Panc1 (cell line): ENCODE measurements around the gene INPPL1. TPM values are rescaled to one million over a fixed set of nuclear protein-coding genes. Genes with fewer than 3 reads are reported as not detected.

Experiments
- ATAC-seq: fragments of 200-7000 bp; cut with Tn5 transposase; 2 replicates; pipeline ENCODE4 v1.9.1; 2020; ENCODE audit warnings: mild to moderate bottlenecking, moderate library complexity
- BruUV-seq: library from RNA; stranded (reverse); fragments of 400-500 nt; replicated peaks from 2 replicates; lab custom pipeline; 2021; lab: Mats Ljungman, UMichigan
- CTCF ChIA-PET: fragments of 300-600 bp; sonication (Branson Sonifier 250); formaldehyde crosslinking; loops from one replicate; lab custom pipeline; 2022; ENCODE audit warnings: antibody characterized with exemption; lab: Charles Lee
- POLR2A ChIA-PET: fragments of 300-600 bp; sonication (Branson Sonifier 250); formaldehyde crosslinking; loops from one replicate; lab custom pipeline; 2022; ENCODE audit warnings: antibody characterized with exemption; lab: Charles Lee
- DNase-seq: peaks from one replicate; pipeline ENCODE4 v3.0.0-alpha.2; 2010; ENCODE audit warnings: low read depth, low spot score
- H3K27ac ChIP-seq: 2 replicates; pipeline ENCODE4 v1.5.1; 2011; ENCODE audit warnings: mild to moderate bottlenecking, low read length, inconsistent platforms
- H3K27me3 ChIP-seq: fragments of 200-500 bp; sonication (Bioruptor generic); 2 replicates; pipeline ENCODE4 v1.6.0; 2014; ENCODE audit warnings: low read length, inconsistent platforms; ENCODE audit not compliant: control insufficient read depth, insufficient read depth
- H3K36me3 ChIP-seq: fragments of 200-500 bp; sonication (Bioruptor generic); 2 replicates; pipeline ENCODE4 v1.5.1; 2014; ENCODE audit warnings: inconsistent platforms, mild to moderate bottlenecking, low read length, moderate library complexity; ENCODE audit not compliant: control insufficient read depth, insufficient read depth
- H3K4me1 ChIP-seq: 2 replicates; pipeline ENCODE4 v1.5.1; 2011; ENCODE audit warnings: inconsistent platforms, mild to moderate bottlenecking, low read length, moderate library complexity; ENCODE audit not compliant: control insufficient read depth, insufficient read depth
- H3K4me3 ChIP-seq, 2 experiments: 2 replicates each; pipeline ENCODE4 v1.5.1; 2011 to 2012; ENCODE audit warnings: low read depth in 2 of 2, low read length in 2 of 2, mild to moderate bottlenecking in 2 of 2, inconsistent platforms in 1 of 2, moderate library complexity in 1 of 2
- H3K9me3 ChIP-seq: fragments of 200-500 bp; sonication (Bioruptor generic); 2 replicates; pipeline ENCODE4 v1.5.1; 2014; ENCODE audit warnings: low read depth, mild to moderate bottlenecking, inconsistent platforms, low read length, moderate library complexity; ENCODE audit not compliant: control insufficient read depth, insufficient read depth
- CTCF ChIP-seq: fragments of 450-650 bp; IDR thresholded peaks from 2 replicates; pipeline ENCODE4 v1.5.1; 2017; ENCODE audit warnings: mild to moderate bottlenecking
- POLR2AphosphoS5 ChIP-seq: IDR thresholded peaks from 2 replicates; pipeline ENCODE4 v1.6.1; 2012; ENCODE audit warnings: mild to moderate bottlenecking, low read depth, low read length, moderate library complexity
- REST ChIP-seq, 2 experiments: IDR thresholded peaks; 2 replicates each; pipeline ENCODE4 v1.6.1; 2011 to 2012; ENCODE audit warnings: low read depth in 2 of 2, control low read depth in 1 of 2, low read length in 1 of 2, mild to moderate bottlenecking in 1 of 2, moderate library complexity in 1 of 2; ENCODE audit not compliant: insufficient read depth in 1 of 2
- SIN3A ChIP-seq: IDR thresholded peaks from 2 replicates; pipeline ENCODE4 v1.6.1; 2012; ENCODE audit warnings: low read depth, mild to moderate bottlenecking, low read length, moderate library complexity, borderline replicate concordance; ENCODE audit not compliant: insufficient read depth
- TCF7L2 ChIP-seq: IDR thresholded peaks from 2 replicates; pipeline ENCODE4 v1.6.1; 2011; ENCODE audit warnings: mild to moderate bottlenecking, low read depth, low read length, inconsistent platforms
- in situ Hi-C: cut with HindIII; loops from 2 replicates; pipeline ENCODE4 v1.10.0; 2016; ENCODE audit warnings: low sequenced_read_pairs, low pct_unique_long_range_greater_than_20kb
- intact Hi-C: fragments of 100-400 bp; cut with micrococcal nuclease; formaldehyde crosslinking; loops from one replicate; pipeline ENCODE4 v1.10.0; 2022; ENCODE audit not compliant: unreplicated experiment
- total RNA-seq: library from RNA; stranded (reverse); gene quantifications from one replicate; pipeline ENCODE4 v1.2.1, GENCODE V29; 2021; ENCODE audit not compliant: unreplicated experiment

INPPL1 gene
- total RNA-seq, 1 experiment from 2014 or later = 298 TPM

- H3K27ac ChIP-seq = no peak overlapping the region
- in situ Hi-C loops = no loop called here
These were observed 23.0 kb downstream of the INPPL1 start for GRCh38 chr11:72247584-72247983.

GRCh38 chr11:72249961-72250360 lies 25.4 kb downstream of the INPPL1 start:
- Histone ChIP-seq H3K36me3 (no peaks in the 10 kb centered on the region), H3K27ac (no peak overlapping the region), H3K4me1 (no peaks in the 10 kb centered on the region), H3K9me3 (no peaks in the 10 kb centered on the region), H3K4me3 (no peak overlapping the region), H3K27me3 (peaks cover 12% of the 10 kb centered on the region)
- POLR2A ChIA-PET = no interaction called here
- DNase-seq = no peak
- TF ChIP-seq POLR2AphosphoS5 (no peak), REST (IDR thresholded peaks at IDR 0.05; ENCODE audit: insufficient read depth in 1 of 2, low read depth in 2 of 2, low read length in 1 of 2) (no peak), TCF7L2 (no peak), CTCF (no peak), SIN3A (no peak)
- in situ Hi-C loops (no loop called here), intact Hi-C loops (no loop called here)
- CTCF ChIA-PET = no interaction called here
- BruUV-seq = no TSS peak
- ATAC-seq = no peak

More at GRCh38 chr11:72247584-72247983, 23.0 kb downstream of the INPPL1 start:
- ChIA-PET POLR2A (no interaction called here), CTCF (interaction anchor here (0.7 kb wide), 1 partner anchor 10 kb away, joined by 4 read pairs; no protein-coding TSS in a partner anchor)
- TF ChIP-seq REST (IDR thresholded peaks at IDR 0.05; ENCODE audit: insufficient read depth in 1 of 2, low read depth in 2 of 2, low read length in 1 of 2) (no peak), CTCF (no peak), SIN3A (no peak), POLR2AphosphoS5 (no peak), TCF7L2 (no peak)
- H3K9me3 ChIP-seq = no peaks in the 10 kb centered on the region
- H3K4me1 ChIP-seq = no peaks in the 10 kb centered on the region
- no TSS peak for BruUV-seq
- no peaks in the 10 kb centered on the region for H3K36me3 ChIP-seq
- ATAC-seq (no peak), DNase-seq (no peak)
- intact Hi-C loops = no loop called here
- H3K4me3 ChIP-seq = no peak overlapping the region
- H3K27me3 ChIP-seq = 0 out of 2 replicates have a peak, but pooled peaks cover 4% of the 10 kb centered on the region
